GM12872 (cell line): ENCODE data around the gene CYP4V2.

Experiments used
- TF ChIP-seq, protein P1 (sequence below): IDR thresholded peaks from 3 replicates; pipeline ENCODE4 v1.5.1; 2011; ENCODE audit warnings: low read depth, mild to moderate bottlenecking, low read length, moderate library complexity; ENCODE audit not compliant: insufficient read depth

CYP4V2 gene

GRCh38 chr4:186202490-186203140, 11.2 kb downstream of the CYP4V2 start:
- TF ChIP-seq, protein P1, sequence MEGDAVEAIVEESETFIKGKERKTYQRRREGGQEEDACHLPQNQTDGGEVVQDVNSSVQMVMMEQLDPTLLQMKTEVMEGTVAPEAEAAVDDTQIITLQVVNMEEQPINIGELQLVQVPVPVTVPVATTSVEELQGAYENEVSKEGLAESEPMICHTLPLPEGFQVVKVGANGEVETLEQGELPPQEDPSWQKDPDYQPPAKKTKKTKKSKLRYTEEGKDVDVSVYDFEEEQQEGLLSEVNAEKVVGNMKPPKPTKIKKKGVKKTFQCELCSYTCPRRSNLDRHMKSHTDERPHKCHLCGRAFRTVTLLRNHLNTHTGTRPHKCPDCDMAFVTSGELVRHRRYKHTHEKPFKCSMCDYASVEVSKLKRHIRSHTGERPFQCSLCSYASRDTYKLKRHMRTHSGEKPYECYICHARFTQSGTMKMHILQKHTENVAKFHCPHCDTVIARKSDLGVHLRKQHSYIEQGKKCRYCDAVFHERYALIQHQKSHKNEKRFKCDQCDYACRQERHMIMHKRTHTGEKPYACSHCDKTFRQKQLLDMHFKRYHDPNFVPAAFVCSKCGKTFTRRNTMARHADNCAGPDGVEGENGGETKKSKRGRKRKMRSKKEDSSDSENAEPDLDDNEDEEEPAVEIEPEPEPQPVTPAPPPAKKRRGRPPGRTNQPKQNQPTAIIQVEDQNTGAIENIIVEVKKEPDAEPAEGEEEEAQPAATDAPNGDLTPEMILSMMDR: no peak

GRCh38 chr4:186203406-186203805, 12.0 kb downstream of the CYP4V2 start:
- TF ChIP-seq, protein P1: no peak

GRCh38 chr4:186204103-186204559, 12.8 kb downstream of the CYP4V2 start:
- TF ChIP-seq, protein P1: no peak

DNA sequence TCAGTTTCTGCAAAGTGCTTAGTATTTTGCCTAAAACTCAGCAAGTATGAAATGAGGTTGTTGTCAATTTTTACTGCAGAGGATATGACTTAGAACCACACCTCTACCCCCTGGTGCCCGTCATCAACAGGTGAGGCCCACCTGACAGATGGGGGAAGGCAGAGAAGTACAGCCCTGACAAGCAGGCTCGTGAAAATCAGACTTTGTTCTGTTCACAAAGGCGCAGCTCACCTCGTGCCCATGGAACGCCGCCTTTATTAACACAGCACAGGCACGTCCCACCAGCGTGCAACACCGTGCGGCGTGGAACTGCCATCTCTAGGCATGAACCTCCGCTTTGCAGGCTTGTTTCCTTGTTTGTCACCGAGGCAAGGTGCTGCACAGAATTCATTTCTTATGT, 13.3 kb downstream of the CYP4V2 start:
- TF ChIP-seq, protein P1: no peak

DNA sequence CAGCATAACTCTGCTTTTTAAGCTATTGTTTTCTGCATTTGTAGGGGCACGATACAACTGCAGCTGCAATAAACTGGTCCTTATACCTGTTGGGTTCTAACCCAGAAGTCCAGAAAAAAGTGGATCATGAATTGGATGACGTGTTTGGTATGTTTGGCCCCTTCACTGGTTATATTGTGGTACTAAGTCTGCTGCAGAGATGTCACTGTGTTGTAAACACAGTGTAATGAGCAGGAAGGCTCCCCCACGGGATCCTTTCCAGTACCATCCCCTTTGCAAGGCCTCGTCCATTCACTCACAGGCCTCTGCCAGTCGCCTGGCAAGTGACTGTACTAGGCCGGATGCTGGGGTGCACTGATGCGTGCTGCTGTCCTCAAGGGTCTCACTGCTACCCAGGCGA, 13.8 kb downstream of the CYP4V2 start:
- TF ChIP-seq, protein P1: no peak

GRCh38 chr4:186216465-186217024, 25.2 kb downstream of the CYP4V2 start:
- TF ChIP-seq, protein P1: no peak

DNA sequence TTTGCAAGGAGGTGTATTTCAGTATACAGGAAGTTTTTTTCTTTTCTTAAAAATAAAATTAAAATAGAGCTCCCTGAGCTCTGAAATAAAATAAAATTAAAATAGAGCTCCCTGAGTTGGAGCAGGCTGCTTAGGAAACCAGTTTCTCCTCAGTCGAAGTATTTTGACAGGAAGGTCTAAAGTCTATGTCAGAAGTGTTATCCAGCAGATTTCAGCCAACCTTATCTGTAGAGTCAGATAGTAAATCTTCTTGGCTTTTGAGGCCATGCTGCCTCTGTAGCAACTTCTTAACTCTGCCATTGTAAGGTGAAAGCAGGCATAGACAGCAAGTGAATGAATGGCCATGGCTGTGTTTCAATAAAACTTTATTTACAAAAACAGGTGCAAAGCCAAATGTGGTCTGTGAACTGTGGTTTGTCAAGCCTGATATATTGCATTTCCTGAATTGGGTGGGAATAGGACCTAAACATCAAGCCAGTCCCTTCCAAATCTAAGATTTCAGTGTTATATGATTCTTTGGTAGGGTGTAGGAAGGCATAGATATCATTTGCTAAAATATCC, 26.4 kb downstream of the CYP4V2 start:
- TF ChIP-seq, protein P1: no peak
